DND-41 (cell line): Measurements from ENCODE around the gene MATN3.

Experiments used
- CTCF ChIP-seq: IDR thresholded peaks from 2 replicates; pipeline ENCODE4 v1.5.1; 2012; ENCODE audit warnings: borderline replicate concordance, low read length, moderate library complexity, mild to moderate bottlenecking; ENCODE audit not compliant: poor library complexity, severe bottlenecking; ENCODE audit errors: extremely low read depth
- EZH2 ChIP-seq: IDR thresholded peaks from 3 replicates; pipeline ENCODE4 v1.6.1; 2012; ENCODE audit warnings: borderline replicate concordance, low read depth, mild to moderate bottlenecking, moderate library complexity, low read length, inconsistent platforms; ENCODE audit not compliant: severe bottlenecking

- TF ChIP-seq CTCF (no peak), EZH2 (no peak)
These were observed 40.4 kb upstream of the MATN3 start for GRCh38 chr2:20052861-20053281.
